ENCODE results near the gene POU2F1.

GRCh38 chr1:167208624-167208976 lies 12.1 kb upstream of the POU2F1 start:
- TF ChIP-seq POLR2AphosphoS5 (IDR thresholded peaks at IDR 0.05) (no peak), CTCF (IDR thresholded peaks at IDR 0.05) (no peak), POLR2A (IDR thresholded peaks at IDR 0.05) (no peak)

Measured in sigmoid colon (tissue), 4 donors.